HCT116 (cell line): ENCODE results near the gene WDFY2. TPM values are rescaled to one million over a fixed set of nuclear protein-coding genes. Genes with fewer than 3 reads are reported as not detected.

Experiments used
- ATAC-seq: fragments of 200-7000 bp; cut with Tn5 transposase; 2 replicates; pipeline ENCODE4 v1.9.1; 2020; ENCODE audit warnings: mild to moderate bottlenecking, moderate library complexity
- BruUV-seq: library from RNA; stranded (reverse); fragments of 400-500 nt; replicated peaks from 2 replicates; lab custom pipeline; 2021; lab: Mats Ljungman, UMichigan
- CTCF ChIA-PET: fragments of 300-600 bp; sonication (Branson Sonifier 250); formaldehyde crosslinking; loops from one replicate; lab custom pipeline; 2021; ENCODE audit warnings: antibody characterized with exemption; lab: Charles Lee
- POLR2A ChIA-PET: fragments of 300-600, 350-600 bp; sonication (Branson Sonifier 250); formaldehyde crosslinking; loops from one replicate; lab custom pipeline; 2021; ENCODE audit warnings: antibody characterized with exemption; lab: Charles Lee
- RAD21 ChIA-PET, 2 experiments: fragments of 300-600 bp; sonication (Branson Sonifier 250); formaldehyde crosslinking; loops; one replicate each; lab custom pipeline; 2023; ENCODE audit warnings: low total read pairs in 2 of 2; ENCODE audit not compliant: uncharacterized antibody in 2 of 2, unreplicated experiment in 2 of 2, low non-redundant PET in 1 of 2; lab: Charles Lee
- DNase-seq: peaks from one replicate; pipeline ENCODE4 v3.0.0-alpha.2; 2010; ENCODE audit warnings: low read depth, low spot score
- H2AFZ ChIP-seq: fragments of 200-600 bp; shearing (Covaris generic), sonication (generic); 2 replicates; pipeline ENCODE4 v1.6.1; 2017; ENCODE audit warnings: low read depth, mixed run types, mixed read lengths, antibody characterized with exemption, low read length; ENCODE audit not compliant: poor library complexity, severe bottlenecking
- H3K27ac ChIP-seq: 2 replicates; pipeline ENCODE4 v1.5.1; 2012; ENCODE audit warnings: low read depth, low read length
- H3K27me3 ChIP-seq: fragments of 200-600 bp; sonication (generic); 2 replicates; pipeline ENCODE4 v1.6.1; 2016; ENCODE audit warnings: mixed run types, low read length, mixed read lengths; ENCODE audit not compliant: insufficient read depth
- H3K36me3 ChIP-seq, 2 experiments: fragments of 200-500 bp in 1 of 2; fragments of 200-600 bp in 1 of 2; sonication (Bioruptor generic) in 1 of 2; sonication (generic) in 1 of 2; 2 replicates each; pipeline versions ENCODE4 v1.5.1 to v1.6.1; 2014 to 2016; ENCODE audit warnings: low read length in 2 of 2, inconsistent platforms in 1 of 2, mixed read lengths in 1 of 2, mixed run types in 1 of 2; ENCODE audit not compliant: insufficient read depth in 2 of 2, control insufficient read depth in 1 of 2
- H3K4me1 ChIP-seq, 2 experiments: fragments of 200-600 bp in 1 of 2; sonication (generic) in 1 of 2; 2 replicates each; pipeline versions ENCODE4 v1.5.1 to v1.6.1; 2012 to 2017; ENCODE audit warnings: low read length in 2 of 2, inconsistent platforms in 1 of 2, mild to moderate bottlenecking in 1 of 2, mixed read lengths in 1 of 2, mixed run types in 1 of 2, moderate library complexity in 1 of 2; ENCODE audit not compliant: insufficient read depth in 2 of 2, control insufficient read depth in 1 of 2
- H3K4me2 ChIP-seq: fragments of 200-600 bp; sonication (generic); 2 replicates; pipeline ENCODE4 v1.6.1; 2017; ENCODE audit warnings: mixed run types, low read length, mixed read lengths
- H3K4me3 ChIP-seq, 2 experiments: fragments of 200-600 bp in 1 of 2; sonication (generic) in 1 of 2; replicated peaks in 1 of 2; 2 replicates each; pipeline ENCODE4 v1.5.1; 2011 to 2016; ENCODE audit warnings: low read length in 2 of 2, control low read depth in 1 of 2, low read depth in 1 of 2, mild to moderate bottlenecking in 1 of 2, mixed read lengths in 1 of 2, mixed run types in 1 of 2
- H3K79me2 ChIP-seq: fragments of 200-600 bp; sonication (generic); 2 replicates; pipeline ENCODE4 v1.6.1; 2017; ENCODE audit warnings: mild to moderate bottlenecking, mixed run types, low read length, moderate library complexity, mixed read lengths; ENCODE audit not compliant: insufficient read depth
- H3K9ac ChIP-seq: fragments of 200-600 bp; sonication (generic); 2 replicates; pipeline ENCODE4 v1.6.1; 2016; ENCODE audit warnings: low read length, mixed read lengths
- H3K9me2 ChIP-seq: fragments of 200-600 bp; sonication (generic), shearing (Covaris generic); 2 replicates; pipeline ENCODE4 v1.6.1; 2017; ENCODE audit warnings: mixed run types, mild to moderate bottlenecking, moderate library complexity; ENCODE audit not compliant: insufficient read depth
- H3K9me3 ChIP-seq, 2 experiments: fragments of 200-500 bp in 1 of 2; fragments of 200-600 bp in 1 of 2; sonication (Bioruptor generic) in 1 of 2; sonication (generic) in 1 of 2; 2 replicates each; pipeline ENCODE4 v1.6.1; 2014 to 2017; ENCODE audit warnings: low read length in 2 of 2, mixed read lengths in 2 of 2, inconsistent platforms in 1 of 2, low read depth in 1 of 2, mild to moderate bottlenecking in 1 of 2, mixed run types in 1 of 2, moderate library complexity in 1 of 2; ENCODE audit not compliant: control insufficient read depth in 1 of 2, insufficient read depth in 1 of 2
- H4K20me1 ChIP-seq: fragments of 200-600 bp; sonication (generic), shearing (Covaris generic); 2 replicates; pipeline ENCODE4 v1.6.1; 2017; ENCODE audit warnings: mixed run types, mild to moderate bottlenecking, moderate library complexity; ENCODE audit not compliant: insufficient read depth
- ATF3 ChIP-seq: IDR thresholded peaks from 2 replicates; pipeline ENCODE4 v1.6.1; 2012
- CEBPB ChIP-seq: IDR thresholded peaks from 2 replicates; pipeline ENCODE4 v1.6.1; 2012; ENCODE audit warnings: low read depth
- CTCF ChIP-seq, 3 experiments: fragments of 200-600 bp in 1 of 3; sonication (generic) in 1 of 3; IDR thresholded peaks in 2 of 3; conservative IDR thresholded peaks in 1 of 3; 2 replicates each; pipeline ENCODE4 v1.5.1; 2012 to 2017; ENCODE audit warnings: low read depth in 2 of 3, low read length in 2 of 3, antibody characterized with exemption in 1 of 3, borderline replicate concordance in 1 of 3, control low read depth in 1 of 3, mild to moderate bottlenecking in 1 of 3, mixed read lengths in 1 of 3, mixed run types in 1 of 3, moderate library complexity in 1 of 3; ENCODE audit not compliant: insufficient read depth in 1 of 3
- EGR1 ChIP-seq: IDR thresholded peaks from 2 replicates; pipeline ENCODE4 v1.6.1; 2012; ENCODE audit warnings: low read depth
- ELF1 ChIP-seq: IDR thresholded peaks from 2 replicates; pipeline ENCODE4 v1.6.1; 2012; ENCODE audit warnings: low read depth, borderline replicate concordance
- EZH2 ChIP-seq: fragments of 200-600 bp; sonication (generic); IDR thresholded peaks from 2 replicates; pipeline ENCODE4 v1.6.1; 2017; ENCODE audit warnings: antibody characterized with exemption, mixed run types
- JUND ChIP-seq: IDR thresholded peaks from 2 replicates; pipeline ENCODE4 v1.6.1; 2012
- POLR2A ChIP-seq: IDR thresholded peaks from 2 replicates; pipeline ENCODE4 v1.7.0; 2011; ENCODE audit warnings: borderline replicate concordance; ENCODE audit not compliant: insufficient read depth, insufficient read length; ENCODE audit errors: extremely low read depth
- POLR2AphosphoS5 ChIP-seq: IDR thresholded peaks from 2 replicates; pipeline ENCODE4 v1.6.1; 2011; ENCODE audit warnings: mild to moderate bottlenecking, low read depth, low read length, moderate library complexity
- RAD21 ChIP-seq: IDR thresholded peaks from 2 replicates; pipeline ENCODE4 v1.6.1; 2012; ENCODE audit warnings: low read depth, mild to moderate bottlenecking
- SIN3A ChIP-seq: IDR thresholded peaks from 2 replicates; pipeline ENCODE4 v1.6.1; 2012; ENCODE audit warnings: low read depth
- ZFX ChIP-seq: fragments of 450-650 bp; IDR thresholded peaks from 2 replicates; pipeline ENCODE4 v1.6.1; 2017
- ZNF274 ChIP-seq: fragments of 200-500 bp; sonication (Bioruptor generic); IDR thresholded peaks from 2 replicates; pipeline ENCODE4 v1.6.1; 2014; ENCODE audit warnings: mild to moderate bottlenecking, low read depth, low read length, inconsistent platforms
- intact Hi-C: fragments of 100-400 bp; cut with micrococcal nuclease; formaldehyde crosslinking; loops from 2 replicates; pipeline ENCODE4 v1.10.0; 2022
- total RNA-seq: library from RNA; stranded (reverse); gene quantifications from one replicate; pipeline ENCODE4 v1.2.1, GENCODE V29; 2021; ENCODE audit not compliant: unreplicated experiment
- TF ChIP-seq, protein P1 (sequence below): IDR thresholded peaks from 2 replicates; pipeline ENCODE4 v1.6.1; 2012

The WDFY2 gene
- total RNA-seq, 1 experiment from 2014 or later, result 6.1 TPM

- Histone ChIP-seq H3K79me2 (no peaks in the 10 kb centered on the region), H3K9me3 (no peaks in the 10 kb centered on the region), H3K36me3 (no peaks in the 10 kb centered on the region), H3K9me2 (no peaks in the 10 kb centered on the region), H3K27me3 (no peaks in the 10 kb centered on the region), H3K9ac (no peak overlapping the region), H2AFZ (no peak overlapping the region), H3K27ac (no peak overlapping the region), H3K4me3 (no peak overlapping the region), H3K4me1 (peaks cover under 1 to 4% of the 10 kb centered on the region in 2 experiments; a peak in 2 of 4 replicates), H4K20me1 (no peaks in the 10 kb centered on the region), H3K4me2 (no peak overlapping the region)
- ATAC-seq, result no peak
- ChIA-PET RAD21 (no interaction called here), POLR2A (interaction anchor here (0.8 kb wide), 1 partner anchor 231 kb away, joined by 3 read pairs; no protein-coding TSS in a partner anchor), CTCF (no interaction called here)
- BruUV-seq, result no TSS peak
- intact Hi-C loops, result no loop called here
- no peak for DNase-seq
- TF ChIP-seq SIN3A (no peak), ATF3 (no peak), EZH2 (no peak), CTCF (IDR thresholded peaks at IDR 0.05 in 2 of 3, conservative IDR thresholded peaks at IDR 0.05 in 1 of 3; ENCODE audit: borderline replicate concordance in 1 of 3, insufficient read depth in 1 of 3, low read depth in 2 of 3, low read length in 2 of 3) (no peak), ZFX (no peak), EGR1 (no peak), POLR2A (no peak), RAD21 (no peak), JUND (no peak), ZNF274 (no peak), CEBPB (no peak), ELF1 (no peak), POLR2AphosphoS5 (no peak)
- TF ChIP-seq, protein P1, sequence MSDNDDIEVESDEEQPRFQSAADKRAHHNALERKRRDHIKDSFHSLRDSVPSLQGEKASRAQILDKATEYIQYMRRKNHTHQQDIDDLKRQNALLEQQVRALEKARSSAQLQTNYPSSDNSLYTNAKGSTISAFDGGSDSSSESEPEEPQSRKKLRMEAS, result no peak
Observed at GRCh38 chr13:51684076-51684475, 99.8 kb downstream of the WDFY2 start.
